NCI-H524 treated with DMSO at 0.1 percent for 48 hours (cell line): Measurements from ENCODE around the gene DENND1A.

Experiments
- DNase-seq: peaks from one replicate; lab custom pipeline; 2025; lab: John Stamatoyannopoulos, UW

The DENND1A gene

DNA sequence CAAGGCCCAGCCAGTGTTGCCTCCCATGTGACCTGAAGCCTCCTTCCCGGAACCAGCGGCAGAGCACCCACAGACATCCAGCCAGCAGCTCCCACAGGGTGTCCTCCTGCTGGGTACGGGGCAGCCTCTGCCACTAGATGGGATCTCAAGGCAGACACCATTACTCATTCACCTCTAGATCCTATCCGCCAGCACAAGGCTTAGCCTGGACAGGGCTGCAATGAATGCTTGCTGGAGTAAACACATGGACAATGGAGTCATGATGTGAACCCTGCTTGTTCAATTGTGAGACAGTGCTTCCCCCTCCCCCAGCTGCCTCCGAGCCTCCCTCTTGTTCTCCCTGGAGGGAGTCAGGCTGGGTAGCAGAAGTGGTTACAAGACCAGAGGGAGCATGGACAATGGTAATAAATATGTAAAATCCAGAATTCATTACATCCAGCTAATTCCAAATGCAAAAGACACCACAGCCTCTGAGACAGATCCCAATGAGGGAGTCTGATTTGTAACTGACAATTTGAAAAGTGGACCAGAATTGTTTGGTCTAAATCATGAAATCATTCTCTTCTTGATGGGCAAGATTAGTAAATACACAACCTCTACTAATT is 441.9 kb downstream of the DENND1A start:
- DNase-seq, result no peak

DNA sequence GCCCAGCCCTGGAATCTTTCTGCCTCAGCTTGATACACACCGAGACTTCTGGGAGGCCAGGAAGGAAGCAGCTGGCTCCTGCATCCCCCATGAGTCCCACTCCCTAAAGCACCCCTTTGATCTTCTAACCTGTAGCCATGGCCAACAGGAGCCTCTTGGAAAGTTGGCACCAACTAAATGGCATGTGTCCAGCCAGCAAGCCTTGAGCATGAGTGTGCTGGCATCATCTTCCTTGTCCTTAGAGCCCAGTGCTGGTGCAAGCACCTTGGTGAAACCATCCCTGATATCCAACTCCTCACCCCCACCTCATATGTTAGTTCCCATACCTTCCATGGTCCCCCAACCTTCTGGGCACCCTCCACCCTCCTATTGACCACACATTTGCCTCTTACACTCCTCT is 443.5 kb downstream of the DENND1A start:
- DNase-seq, result no peak

DNA sequence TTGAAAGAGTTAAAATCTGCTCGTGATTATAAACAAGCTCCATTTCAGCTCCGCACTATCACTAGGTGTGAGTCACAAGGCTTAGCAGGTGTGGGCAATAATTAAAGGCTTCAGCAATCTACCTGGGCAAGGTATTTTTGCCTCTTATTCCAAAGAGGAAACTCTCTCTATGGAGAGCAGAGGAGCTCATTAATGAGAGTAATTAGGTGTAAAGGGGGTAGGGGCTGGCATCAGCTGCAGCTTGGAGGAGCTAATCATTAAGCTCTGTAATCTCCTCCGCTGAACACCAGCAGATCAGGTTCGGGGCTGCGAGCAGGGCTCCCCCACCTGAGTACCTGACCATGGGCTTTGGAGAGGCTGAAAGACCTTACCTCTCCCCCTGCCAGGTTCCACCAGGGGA is 444.7 kb downstream of the DENND1A start:
- no peak for DNase-seq

DNA sequence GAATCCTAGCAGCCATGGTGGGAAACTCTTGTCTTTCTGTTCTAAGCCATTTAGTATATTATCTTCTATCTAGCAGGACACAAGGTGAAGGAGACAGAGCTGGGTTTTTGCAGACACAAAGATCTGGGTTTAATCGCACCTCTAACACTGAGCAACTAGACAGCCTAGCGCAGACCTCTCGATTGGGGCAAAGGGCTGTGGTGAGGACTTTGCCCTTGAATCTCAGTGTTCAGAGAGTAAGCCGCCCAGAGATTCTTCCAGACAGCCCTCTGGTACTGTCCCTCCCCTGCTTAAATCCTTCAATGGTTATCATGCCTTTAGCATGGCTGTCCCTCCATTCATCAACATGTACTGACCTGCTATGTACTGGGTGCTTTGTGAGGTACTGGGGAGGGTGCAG is 445.8 kb downstream of the DENND1A start:
- DNase-seq, result no peak

DNA sequence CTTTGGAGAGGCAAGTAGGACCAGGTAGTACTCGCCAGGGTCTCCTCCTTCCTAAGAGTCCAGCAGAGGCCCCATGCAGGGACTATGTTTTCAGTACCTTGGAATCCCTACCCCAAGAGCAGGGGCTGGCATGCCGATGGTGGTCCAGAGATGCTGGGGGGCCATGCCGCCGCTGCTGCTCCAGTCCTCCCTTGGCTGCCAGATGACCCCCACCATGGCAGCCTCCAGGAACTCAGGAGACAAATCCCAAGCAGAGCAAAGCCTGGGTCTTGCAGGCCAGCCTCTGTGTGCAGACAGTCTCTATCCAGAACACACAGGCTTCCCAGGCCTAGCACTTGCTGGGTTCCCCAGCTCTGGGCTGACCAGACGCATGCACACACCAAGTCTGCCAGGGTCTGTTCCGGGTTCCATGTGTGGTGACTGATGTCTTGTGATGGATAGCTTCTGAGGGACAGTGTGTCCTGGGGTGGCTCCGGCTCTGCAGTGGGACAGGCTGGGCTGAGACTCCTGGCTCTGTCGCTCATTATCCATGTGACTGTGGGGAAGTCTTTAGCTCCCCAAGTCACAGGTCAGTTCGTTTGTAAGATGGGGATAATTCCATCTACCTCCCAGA is 446.6 kb downstream of the DENND1A start:
- DNase-seq, result no peak

DNA sequence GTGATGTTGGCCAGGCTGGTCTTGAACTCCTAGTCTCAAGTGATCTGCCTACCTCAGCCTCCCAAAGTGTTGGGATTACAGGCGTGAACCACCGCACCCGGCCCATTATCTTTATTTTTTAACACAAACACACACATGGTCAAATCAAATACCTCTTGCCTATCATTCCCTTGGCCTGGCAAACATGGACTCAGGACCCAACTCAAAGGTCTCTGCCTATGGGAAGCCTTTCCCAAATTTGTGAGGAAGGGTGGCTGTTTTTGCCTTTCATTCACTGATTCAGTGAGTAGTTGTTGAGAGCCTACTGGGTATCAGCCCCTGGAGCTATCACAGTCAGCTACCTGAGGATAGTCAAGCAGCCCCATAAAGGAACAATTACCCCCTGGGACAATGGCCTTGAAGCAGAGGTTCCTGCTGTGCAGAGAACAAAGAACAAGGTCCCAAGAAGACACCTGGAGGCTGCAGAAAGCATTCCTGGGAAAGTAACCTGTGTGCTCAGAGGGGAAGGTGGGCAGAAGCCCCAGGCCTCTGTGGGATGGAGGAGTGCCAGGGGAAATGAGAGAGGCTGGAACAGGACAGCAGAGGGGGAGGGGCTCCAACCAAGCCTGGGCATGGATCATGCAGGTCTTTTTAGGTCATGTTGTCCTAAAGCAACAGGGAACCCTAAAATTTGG is 447.5 kb downstream of the DENND1A start:
- DNase-seq, result no peak

DNA sequence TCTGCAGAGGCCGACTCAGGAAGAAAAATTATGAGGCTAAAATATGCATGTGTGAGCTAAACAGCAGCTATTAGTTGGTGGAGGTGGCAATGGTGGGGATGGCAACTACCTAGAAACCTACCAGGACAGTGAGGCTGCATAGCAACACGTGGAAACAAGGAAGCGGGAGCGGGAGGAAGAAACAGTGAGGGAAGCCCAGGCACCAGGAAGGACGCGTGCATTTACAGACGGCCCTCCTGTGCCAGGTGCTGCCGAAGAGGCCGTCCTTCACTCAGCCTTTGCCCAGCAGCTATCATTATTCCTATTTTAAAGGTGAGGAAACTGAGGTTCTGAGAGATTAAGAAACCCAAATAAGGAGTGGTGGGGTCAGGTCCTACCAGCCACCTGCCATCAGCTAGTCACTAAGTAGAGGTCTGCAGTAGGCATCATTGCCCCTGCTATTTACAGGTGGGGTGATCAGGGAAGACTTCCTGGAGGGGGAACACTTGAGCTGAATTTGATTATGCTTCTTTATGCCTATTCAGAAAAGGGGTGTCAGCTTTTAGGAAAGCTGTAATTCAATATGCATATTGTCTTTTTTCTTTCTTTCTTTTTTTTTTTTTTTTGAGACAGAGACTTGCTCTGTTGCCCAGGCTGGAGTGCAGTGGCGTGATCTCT is 448.6 kb downstream of the DENND1A start:
- no peak for DNase-seq

DNA sequence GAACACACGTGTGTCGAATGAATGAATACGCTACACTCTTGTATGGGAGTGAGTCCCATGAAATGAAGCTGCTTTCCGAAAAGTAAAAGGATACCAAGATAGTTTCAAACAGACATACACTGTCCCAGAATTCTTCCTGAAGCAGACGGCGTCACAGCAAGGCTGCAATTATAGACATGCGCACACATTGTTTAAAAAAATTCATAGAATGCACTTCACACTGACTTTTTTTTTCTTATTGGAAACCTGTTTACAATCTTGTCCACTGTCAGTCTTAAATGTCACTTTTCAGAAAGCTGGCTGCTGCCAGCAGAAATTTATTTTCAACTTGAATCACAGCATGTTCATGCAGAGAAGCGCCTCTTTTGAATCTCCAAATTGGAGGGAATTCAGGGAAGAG is 449.1 kb downstream of the DENND1A start:
- DNase-seq, result no peak

DNA sequence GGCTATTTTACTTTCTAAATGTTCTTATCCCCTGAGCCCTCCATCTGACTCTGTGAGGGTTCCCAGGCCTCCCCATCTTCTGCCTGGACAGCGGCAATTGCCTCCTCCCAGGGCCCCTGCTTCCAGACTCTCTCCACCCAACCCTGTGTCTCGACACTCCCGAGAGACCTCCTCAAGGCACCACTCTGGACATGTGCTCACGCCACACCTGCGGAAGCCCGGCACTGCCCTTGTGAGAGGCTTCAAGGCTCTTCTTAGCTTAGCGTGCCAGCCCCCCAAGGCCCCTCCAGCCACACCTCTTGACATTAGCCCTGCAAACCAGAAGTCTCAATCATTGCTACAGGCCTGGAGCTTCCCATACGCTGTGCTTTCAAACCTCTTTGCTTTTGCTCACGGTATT is 449.8 kb downstream of the DENND1A start:
- DNase-seq, result no peak

DNA sequence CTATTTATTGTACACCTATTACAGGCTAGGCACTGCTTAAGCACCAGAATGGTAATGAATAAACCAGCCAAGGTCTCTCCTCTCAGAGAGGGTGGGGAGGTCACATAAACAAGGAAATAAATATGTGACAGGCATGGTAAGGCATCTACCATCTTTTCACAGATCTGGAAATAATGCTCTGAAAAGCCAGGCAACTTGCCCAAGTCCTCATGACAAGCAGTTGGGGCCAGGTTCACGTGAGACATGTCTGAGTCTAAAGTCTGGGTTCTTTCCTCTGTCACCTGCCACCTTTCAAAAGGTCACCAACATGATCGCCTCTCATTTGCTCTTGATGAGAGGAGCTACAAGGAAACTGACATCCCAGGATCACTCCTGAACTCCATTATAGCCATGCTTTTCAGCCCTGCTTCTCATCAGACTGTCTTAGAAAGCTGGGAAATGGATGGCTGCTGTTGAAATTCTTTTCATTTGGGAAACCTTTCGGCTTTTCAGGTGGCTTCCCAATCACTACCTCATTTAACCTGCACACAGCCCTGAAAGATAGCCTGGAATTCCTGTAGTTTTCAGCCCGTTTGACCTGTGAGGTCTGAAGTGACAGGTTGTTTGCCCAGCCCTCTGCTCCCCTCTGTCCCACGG is 450.8 kb downstream of the DENND1A start:
- DNase-seq, result no peak

DNA sequence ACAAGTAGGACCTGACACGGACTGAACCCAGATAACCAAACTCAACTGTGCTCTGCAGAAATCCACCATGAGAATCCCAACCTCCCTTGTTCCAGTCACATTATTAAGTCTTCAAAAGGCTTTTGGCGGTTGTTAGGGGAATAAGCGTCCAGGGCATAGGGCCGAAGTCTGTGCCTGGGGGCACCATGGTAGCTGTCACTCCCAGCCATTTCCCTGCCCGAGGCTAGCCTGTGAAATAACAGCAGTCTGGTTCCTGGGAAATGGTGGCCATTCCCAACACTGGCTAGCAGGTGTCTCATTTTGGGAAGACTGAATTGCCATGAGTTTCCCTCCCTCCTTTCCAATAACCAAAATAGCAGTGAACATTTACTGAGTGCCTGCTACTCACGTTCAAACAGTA is 451.8 kb downstream of the DENND1A start:
- DNase-seq, result no peak

DNA sequence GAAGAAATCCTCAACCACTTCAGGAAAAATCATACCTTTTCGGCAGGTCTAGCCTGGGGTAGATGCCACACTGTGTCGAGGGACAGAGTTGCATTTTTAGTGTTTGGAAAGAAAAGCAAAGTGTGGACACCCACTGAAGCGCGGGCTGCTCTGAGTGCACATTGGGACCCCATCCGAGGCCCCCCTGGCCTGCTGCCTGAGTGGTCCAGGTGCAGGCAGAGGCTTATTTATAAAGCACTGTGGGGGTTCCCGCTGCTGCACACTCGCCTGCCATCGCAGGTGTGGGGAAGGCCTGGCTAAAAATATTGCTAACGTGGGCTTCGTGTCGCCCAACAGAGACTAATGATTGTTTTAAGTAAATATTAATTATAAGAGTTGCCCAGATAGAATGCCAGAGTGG is 454.5 kb downstream of the DENND1A start:
- DNase-seq, result no peak

DNA sequence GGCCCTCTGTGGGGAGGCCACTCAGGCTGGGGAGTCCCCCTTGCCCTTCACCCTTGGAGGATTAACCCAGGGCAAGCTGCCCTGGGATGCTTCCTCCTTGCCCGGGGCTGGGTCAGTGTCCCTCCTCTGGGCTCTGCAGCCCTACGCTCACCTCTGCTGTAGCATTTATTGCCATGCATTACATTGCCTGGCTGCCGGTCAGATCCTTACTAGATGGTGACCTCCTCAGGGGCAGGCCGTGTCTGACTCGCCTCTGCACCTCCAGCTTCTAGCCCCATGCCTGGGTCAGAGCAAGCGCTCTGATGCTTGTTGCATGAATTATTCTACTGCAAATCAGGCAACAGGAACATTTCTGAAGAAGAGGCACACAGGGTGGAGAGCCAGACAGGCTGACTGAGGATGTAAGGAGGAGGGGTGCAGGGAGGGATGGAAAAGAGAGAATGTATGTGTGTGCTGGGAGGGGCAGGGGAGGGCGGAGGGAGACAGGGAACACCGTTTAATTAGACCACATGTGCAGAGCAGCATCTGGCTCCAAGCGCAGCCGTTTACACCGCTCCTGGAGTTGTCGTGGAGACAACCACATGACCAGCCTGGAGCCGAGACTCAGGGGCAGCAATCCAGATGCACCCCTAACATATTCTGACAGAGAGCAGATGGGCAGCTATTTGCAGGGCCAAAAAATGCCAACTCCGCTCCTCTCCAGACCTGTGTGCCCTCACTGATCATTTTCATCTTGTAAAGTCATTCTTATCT is 456.9 kb downstream of the DENND1A start:
- DNase-seq, result peak; percentile 97

DNA sequence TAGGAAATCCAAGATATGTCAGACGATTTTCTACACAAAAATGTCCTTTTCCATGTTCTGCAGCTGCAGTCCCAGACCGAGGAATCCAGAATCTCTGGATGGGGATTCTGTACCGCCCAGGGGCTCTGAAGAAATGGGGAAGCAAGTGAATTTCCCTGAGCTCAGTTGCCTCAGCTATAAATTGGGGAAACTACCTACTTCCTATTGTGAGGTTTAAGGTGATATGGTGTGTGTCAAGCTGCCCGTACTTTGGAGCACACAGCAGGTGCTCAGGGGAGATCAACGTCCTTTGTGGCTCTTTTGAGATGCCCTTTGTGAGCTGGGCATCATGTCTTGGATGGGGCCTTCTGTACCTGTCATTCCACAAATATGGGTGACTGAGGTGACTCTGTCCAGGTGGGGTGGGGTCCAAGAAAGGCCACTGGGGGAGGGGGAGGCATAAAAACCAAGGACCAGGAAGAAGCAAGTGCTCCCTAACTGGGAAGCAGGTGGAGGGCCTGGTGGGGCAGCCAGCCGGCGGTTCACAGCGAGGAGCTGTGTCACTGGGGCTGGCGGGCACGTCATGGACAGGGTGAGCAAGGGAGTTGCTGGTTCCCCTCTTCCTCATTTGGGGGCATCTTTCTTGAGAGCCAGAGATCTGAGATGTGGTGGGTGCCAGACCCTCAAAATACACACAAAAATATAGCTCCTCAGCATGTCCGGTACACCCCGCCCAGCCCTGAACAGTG is 457.9 kb downstream of the DENND1A start:
- DNase-seq, result no peak

DNA sequence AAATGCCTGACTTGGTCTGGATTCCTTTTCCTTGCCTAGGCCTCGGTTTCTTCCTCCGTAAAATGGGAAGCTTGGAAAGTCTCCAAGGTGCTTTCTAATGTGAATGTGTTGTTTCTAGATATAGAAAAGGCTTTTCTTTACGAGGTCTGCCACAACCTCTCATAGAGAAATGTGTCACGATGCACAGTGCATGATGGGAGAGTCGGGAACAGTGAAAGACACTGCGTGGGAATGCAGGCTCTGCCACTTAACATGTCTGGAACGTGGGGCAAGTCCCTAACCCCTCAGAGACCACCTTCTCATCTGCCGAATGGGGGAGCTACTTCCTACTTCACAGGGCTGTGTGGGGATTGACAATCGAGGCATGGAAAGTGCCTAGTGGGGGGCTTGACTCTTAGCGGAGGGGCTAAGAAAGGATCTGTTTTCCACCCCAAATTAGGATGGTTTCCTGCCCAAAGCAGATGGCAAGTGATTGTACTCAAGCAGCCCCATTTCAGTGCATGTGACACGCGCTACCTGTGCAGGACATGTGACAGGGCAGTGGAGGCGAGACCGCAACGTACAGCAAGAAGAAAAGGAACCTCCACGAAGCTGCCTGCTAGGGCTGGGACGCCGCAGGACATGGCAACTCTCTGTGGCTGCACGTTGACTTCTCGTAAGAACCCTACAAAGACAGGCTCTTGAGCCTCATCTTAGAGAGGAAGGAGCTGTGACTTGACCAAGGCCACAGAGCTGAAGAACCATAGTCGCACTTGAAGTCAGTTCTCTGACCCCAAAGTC is 458.7 kb downstream of the DENND1A start:
- no peak for DNase-seq

DNA sequence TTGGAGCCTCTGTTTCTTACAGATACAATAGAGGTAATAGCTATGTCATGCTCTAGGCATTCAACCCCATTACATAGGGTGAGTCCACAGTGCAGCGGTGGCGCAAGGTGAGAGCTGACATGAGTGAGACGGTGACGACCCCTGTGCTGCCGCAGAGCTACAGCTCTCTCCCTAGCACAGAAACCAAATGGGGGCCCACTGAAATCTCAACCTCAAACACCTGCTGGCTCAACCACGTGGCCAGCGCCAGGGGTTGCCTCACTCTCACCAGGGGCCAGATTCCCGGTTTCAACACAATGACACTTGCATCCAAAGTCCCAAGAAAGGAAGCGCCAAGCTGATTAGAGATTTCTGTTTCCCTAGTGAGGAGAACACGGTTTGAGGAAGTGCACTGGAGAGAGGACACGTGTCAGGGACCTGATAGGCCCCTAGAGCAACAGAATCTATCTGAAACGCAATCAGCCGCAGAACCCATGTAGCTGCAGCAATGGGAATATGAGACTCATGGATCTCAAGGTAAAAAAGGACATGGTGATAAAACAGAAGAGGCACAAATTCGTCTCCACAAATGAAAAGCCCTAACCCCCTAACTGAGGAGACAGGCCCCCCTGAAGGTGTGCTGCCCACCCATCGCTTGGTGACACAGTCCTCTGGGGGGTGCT is 459.7 kb downstream of the DENND1A start:
- DNase-seq, result no peak

DNA sequence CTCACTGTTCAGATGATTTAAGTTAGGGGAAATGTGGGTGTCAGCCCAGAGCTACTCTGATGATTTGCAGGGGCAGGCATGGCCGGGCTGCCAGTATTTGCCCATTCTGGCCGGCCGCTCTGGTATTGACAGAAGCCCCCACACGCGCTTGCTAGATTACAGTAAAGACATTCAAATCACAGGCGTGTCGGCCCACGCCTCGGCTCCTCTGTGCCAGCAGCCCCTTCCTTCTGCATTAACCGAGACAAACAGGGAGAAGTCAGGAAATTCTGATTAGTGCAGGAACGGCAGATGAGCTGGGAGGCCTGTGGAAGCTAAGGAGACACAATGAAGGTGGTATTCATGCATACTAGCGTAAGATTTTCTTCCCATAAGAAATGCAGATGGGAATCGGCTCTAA is 460.6 kb downstream of the DENND1A start:
- DNase-seq, result no peak

DNA sequence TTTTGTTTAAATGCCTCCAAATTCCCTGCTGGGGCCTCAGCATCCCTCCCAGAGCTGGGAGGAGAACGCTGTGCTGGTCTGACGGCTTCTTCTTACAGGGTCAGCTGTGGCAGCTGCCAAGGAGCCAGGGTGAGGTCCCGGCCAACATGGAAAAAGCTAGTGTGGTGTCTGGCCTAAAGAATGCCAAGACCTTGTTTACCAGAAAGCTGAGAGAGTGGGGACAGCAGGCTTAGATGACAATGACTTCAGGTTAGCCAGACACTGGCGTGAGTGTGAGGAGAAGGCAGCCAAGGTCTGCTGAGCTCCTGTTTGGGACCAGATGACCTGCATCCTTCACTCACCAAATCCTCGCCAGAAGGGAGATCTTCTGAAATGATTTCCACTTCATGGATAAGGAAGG is 461.4 kb downstream of the DENND1A start:
- no peak for DNase-seq

DNA sequence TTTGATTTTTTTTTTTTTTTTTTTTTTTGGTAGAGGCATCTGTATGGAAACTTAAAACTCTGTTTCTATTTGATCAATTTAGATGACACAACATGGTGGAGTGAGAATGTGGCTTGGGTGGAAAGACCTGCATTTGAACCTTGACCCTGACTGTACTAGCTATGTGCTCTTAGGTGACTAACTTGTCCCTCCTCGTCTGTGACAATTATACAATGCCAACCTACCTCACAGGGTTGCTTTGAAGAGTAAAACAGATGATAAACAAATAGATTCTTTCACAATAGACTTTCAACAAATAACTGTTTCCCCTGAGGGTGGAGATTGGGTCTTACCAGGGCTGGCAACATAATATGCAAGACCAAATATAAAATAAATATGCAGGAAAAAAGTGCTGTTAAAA is 464.6 kb downstream of the DENND1A start:
- DNase-seq, result no peak

DNA sequence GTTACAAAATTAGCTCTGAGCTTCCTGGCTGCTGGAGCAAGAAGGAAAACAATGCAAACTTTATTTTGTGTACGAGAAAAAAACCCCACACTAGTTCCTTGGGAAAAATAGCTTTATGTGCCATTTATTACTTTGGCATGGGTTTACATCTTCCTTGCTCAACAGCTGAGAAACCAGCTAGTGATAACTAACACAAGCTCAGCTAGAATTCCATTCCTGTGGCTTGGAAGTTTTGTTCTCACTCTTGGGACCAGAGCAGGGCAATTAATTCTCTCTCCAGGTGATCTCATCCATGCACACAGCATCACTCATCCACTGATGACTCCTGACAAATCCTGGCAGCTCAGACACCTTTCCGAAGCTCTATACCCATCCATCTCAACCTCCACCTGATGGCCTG is 469.8 kb downstream of the DENND1A start:
- no peak for DNase-seq
